Measurements from ENCODE around the gene MFSD1.
A peak's percentile ranks its signal among the peaks of the same experiment; 100 is the strongest.

Gene MFSD1

GRCh38 chr3:158801201-158801600 is 653 bp upstream of the MFSD1 start:
- H3K79me2 ChIP-seq (ENCODE audit: insufficient read depth, low read length) = no peaks in the 10 kb centered on the region
- peak overlapping the region; percentile 88 for H3K4me3 ChIP-seq (ENCODE audit: low read length, poor library complexity, severe bottlenecking)
- H3F3A ChIP-seq (ENCODE audit: low read depth) = no peaks in the 10 kb centered on the region
- peak overlapping the region; percentile 97 for H2AFZ ChIP-seq (ENCODE audit: low read length)
- TF ChIP-seq EZH2phosphoT487 (IDR thresholded peaks at IDR 0.05; ENCODE audit: borderline replicate concordance) (no peak), CTCF (conservative IDR thresholded peaks at IDR 0.05; ENCODE audit: low read length) (no peak)
- H3K27me3 ChIP-seq (ENCODE audit: insufficient read depth, low read length, poor library complexity, severe bottlenecking) = no peaks in the 10 kb centered on the region
- peaks cover 20% of the 10 kb centered on the region for H3K4me1 ChIP-seq (ENCODE audit: insufficient read depth, low read length, poor library complexity, severe bottlenecking)
- no peaks in the 10 kb centered on the region for H3K9me3 ChIP-seq (ENCODE audit: insufficient read depth, low read depth, low read length)
- H4K20me1 ChIP-seq (ENCODE audit: insufficient read depth, low read length, poor library complexity, severe bottlenecking) = no peaks in the 10 kb centered on the region
- peak overlapping the region; percentile 72 for H3K4me2 ChIP-seq (ENCODE audit: low read depth, low read length, poor library complexity, severe bottlenecking)
- no peaks in the 10 kb centered on the region for H3K36me3 ChIP-seq (ENCODE audit: insufficient read depth, low read length)
- no peaks in the 10 kb centered on the region for H3K9me2 ChIP-seq (replicated peaks; ENCODE audit: low read depth, low read length)
- H3K9ac ChIP-seq (ENCODE audit: low read depth, low read length, poor library complexity, severe bottlenecking) = peak overlapping the region; percentile 57

GRCh38 chr3:158802409-158803268 is 785 bp downstream of the MFSD1 start:
- no peak for TF ChIP-seq CTCF (conservative IDR thresholded peaks at IDR 0.05; ENCODE audit: low read length)
- Histone ChIP-seq H3K27me3 (ENCODE audit: insufficient read depth, low read length, poor library complexity, severe bottlenecking) (no peaks in the 10 kb centered on the region), H4K20me1 (ENCODE audit: insufficient read depth, low read length, poor library complexity, severe bottlenecking) (no peaks in the 10 kb centered on the region), H3K4me1 (ENCODE audit: insufficient read depth, low read length, poor library complexity, severe bottlenecking) (peaks cover 21% of the 10 kb centered on the region), H3K9me3 (ENCODE audit: insufficient read depth, low read depth, low read length) (no peaks in the 10 kb centered on the region), H3K4me2 (ENCODE audit: low read depth, low read length, poor library complexity, severe bottlenecking) (peak overlapping the region; percentile 72), H3K79me2 (ENCODE audit: insufficient read depth, low read length) (no peaks in the 10 kb centered on the region), H3F3A (ENCODE audit: low read depth) (no peaks in the 10 kb centered on the region), H2AFZ (ENCODE audit: low read length) (peak overlapping the region; percentile 97), H3K36me3 (ENCODE audit: insufficient read depth, low read length) (no peaks in the 10 kb centered on the region), H3K9me2 (replicated peaks; ENCODE audit: low read depth, low read length) (no peaks in the 10 kb centered on the region), H3K4me3 (ENCODE audit: low read length, poor library complexity, severe bottlenecking) (peak overlapping the region; percentile 88), H3K9ac (ENCODE audit: low read depth, low read length, poor library complexity, severe bottlenecking) (peak overlapping the region; percentile 57)

DNA sequence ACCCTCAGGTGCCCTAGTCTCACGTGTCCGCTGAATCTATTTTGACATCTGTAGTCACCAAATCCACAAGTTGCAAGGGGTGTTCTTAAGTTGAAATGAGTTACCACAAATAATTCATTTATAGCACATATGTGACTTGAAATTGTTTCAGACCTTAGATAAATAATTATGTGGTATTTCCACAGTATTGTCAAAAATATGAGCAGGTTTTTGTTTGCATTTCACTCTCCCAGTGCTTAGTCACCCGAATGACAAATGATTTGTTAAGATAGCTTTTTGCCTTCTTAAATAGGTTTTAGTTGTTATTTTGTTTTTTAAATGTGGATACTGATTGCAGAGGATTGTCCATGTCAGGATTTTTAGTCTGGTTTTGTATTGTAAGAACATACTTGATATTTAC is 2.6 kb downstream of the MFSD1 start:
- Histone ChIP-seq H3F3A (ENCODE audit: low read depth) (0 out of 2 replicates have a peak, but pooled peaks cover 1% of the 10 kb centered on the region), H2AFZ (ENCODE audit: low read length) (no peak overlapping the region), H3K9ac (ENCODE audit: low read depth, low read length, poor library complexity, severe bottlenecking) (no peak overlapping the region), H3K27me3 (ENCODE audit: insufficient read depth, low read length, poor library complexity, severe bottlenecking) (no peaks in the 10 kb centered on the region), H3K4me2 (ENCODE audit: low read depth, low read length, poor library complexity, severe bottlenecking) (peak overlapping the region; percentile 72), H3K36me3 (ENCODE audit: insufficient read depth, low read length) (no peaks in the 10 kb centered on the region), H3K9me3 (ENCODE audit: insufficient read depth, low read depth, low read length) (no peaks in the 10 kb centered on the region), H3K9me2 (replicated peaks; ENCODE audit: low read depth, low read length) (no peaks in the 10 kb centered on the region), H3K4me1 (ENCODE audit: insufficient read depth, low read length, poor library complexity, severe bottlenecking) (peaks cover 39% of the 10 kb centered on the region), H3K4me3 (ENCODE audit: low read length, poor library complexity, severe bottlenecking) (no peak overlapping the region), H3K79me2 (ENCODE audit: insufficient read depth, low read length) (no peaks in the 10 kb centered on the region), H4K20me1 (ENCODE audit: insufficient read depth, low read length, poor library complexity, severe bottlenecking) (no peaks in the 10 kb centered on the region)
- no peak for TF ChIP-seq EZH2phosphoT487 (IDR thresholded peaks at IDR 0.05; ENCODE audit: borderline replicate concordance)

Measured in Loucy (cell line).